GM20000 (cell line): ENCODE data around the gene LMOD1.
"Not testable (repeated sequence)": the region's sequence is repeated elsewhere in the genome, so short reads cannot be mapped to it uniquely, and the experiment has no call there.

ENCODE experiments used
- DNase-seq: peaks from one replicate; pipeline ENCODE4 v3.0.0; 2012; ENCODE audit warnings: low spot score
- TF ChIP-seq, protein P1 (sequence below): IDR thresholded peaks from 2 replicates; pipeline ENCODE4 v1.5.1; 2012; ENCODE audit warnings: mild to moderate bottlenecking, control low read depth; ENCODE audit errors: extremely low read depth, missing control alignments

LMOD1 gene

DNA sequence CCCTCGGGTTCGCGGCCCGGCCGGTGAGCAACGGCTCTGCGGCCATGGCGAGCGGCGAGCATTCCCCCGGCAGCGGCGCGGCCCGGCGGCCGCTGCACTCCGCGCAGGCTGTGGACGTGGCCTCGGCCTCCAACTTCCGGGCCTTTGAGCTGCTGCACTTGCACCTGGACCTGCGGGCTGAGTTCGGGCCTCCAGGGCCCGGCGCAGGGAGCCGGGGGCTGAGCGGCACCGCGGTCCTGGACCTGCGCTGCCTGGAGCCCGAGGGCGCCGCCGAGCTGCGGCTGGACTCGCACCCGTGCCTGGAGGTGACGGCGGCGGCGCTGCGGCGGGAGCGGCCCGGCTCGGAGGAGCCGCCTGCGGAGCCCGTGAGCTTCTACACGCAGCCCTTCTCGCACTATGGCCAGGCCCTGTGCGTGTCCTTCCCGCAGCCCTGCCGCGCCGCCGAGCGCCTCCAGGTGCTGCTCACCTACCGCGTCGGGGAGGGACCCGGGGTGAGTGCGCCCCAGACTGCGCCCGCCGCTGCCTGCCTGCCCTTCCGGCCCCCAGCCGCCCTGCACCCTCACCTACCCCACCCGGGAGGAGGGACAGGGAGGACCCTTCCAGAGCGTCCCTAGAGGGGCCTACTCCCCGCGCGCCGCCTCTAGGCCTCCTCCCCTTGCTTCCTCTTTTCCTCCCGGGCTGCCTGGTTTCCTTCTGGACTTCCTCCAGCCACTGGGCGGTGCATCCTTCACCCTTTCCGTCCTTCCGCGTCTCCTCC is 36.5 kb upstream of the LMOD1 start, which contains the start of gene RNPEP:
Gene RNPEP (plus strand): TSS at position 26 of the 757 bp plus-strand sequence. CDS start 19 bp downstream, at position 45.
- TF ChIP-seq, protein P1, sequence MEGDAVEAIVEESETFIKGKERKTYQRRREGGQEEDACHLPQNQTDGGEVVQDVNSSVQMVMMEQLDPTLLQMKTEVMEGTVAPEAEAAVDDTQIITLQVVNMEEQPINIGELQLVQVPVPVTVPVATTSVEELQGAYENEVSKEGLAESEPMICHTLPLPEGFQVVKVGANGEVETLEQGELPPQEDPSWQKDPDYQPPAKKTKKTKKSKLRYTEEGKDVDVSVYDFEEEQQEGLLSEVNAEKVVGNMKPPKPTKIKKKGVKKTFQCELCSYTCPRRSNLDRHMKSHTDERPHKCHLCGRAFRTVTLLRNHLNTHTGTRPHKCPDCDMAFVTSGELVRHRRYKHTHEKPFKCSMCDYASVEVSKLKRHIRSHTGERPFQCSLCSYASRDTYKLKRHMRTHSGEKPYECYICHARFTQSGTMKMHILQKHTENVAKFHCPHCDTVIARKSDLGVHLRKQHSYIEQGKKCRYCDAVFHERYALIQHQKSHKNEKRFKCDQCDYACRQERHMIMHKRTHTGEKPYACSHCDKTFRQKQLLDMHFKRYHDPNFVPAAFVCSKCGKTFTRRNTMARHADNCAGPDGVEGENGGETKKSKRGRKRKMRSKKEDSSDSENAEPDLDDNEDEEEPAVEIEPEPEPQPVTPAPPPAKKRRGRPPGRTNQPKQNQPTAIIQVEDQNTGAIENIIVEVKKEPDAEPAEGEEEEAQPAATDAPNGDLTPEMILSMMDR = no peak
- DNase-seq = peak; percentile 95

DNA sequence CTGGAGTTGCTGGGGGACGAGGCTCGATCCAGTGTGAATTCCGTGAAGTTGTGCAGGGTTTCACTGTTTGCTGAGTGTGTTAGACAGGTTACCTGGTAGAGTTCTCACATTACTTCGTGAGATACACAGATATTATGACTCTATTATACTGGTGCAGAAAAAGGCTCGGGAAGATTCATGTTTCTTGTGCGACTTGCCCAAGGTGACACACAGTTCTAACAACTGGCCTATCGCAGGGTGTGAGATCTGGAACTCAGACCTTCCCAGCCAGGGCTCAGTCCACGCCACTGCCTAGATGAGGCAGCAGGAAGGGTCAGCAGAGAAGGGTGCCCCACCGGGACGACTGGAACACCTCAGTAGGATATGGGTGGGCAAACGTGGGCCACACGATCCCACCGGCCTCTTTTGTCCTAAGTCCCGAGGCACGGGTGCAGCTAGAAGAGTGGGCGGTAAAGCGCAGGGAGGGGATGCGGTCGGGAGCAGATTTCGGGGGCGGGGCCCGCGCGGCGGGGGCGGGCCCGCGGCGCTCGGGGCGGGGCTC is 35.8 kb upstream of the LMOD1 start:
- TF ChIP-seq, protein P1 = no peak
- DNase-seq = peak; percentile 23

DNA sequence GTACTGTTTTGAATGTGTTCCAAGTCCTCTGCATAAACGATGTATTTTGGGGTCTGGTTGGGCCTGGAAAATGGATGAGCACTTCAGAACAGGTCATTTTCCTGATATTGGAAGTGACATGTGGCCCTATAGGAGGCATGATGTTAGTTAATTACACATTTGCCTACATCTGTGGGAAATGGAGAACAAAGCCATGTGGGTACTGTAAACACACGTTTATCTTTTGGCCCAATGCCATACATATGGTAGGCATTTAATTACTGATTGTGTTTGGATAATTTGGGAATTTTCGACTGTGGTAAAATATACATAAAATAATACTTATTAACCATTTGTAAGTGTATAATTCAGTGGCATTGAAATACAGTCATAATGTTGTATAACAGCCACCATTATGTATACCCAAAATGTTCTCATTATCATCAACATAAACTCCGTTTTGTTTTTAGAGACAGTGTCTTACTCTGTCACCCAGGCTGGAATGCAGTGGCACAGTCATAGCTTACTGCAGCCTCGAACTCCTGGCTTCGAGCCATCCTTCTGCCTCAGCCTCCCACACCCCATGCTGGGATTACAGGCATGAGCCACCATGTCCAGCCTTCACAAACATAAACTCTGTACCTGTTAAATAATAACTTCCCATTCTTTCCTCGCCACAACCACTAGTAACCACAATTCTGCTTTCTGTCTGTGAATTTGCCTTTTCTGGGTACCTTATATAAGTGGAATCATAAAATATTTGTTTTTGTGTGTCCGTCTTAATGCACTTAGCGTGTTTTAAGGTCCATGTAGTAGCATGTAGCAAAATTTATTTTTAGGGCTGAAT is 24.2 kb upstream of the LMOD1 start:
- TF ChIP-seq, protein P1 = no peak
- no peak for DNase-seq

DNA sequence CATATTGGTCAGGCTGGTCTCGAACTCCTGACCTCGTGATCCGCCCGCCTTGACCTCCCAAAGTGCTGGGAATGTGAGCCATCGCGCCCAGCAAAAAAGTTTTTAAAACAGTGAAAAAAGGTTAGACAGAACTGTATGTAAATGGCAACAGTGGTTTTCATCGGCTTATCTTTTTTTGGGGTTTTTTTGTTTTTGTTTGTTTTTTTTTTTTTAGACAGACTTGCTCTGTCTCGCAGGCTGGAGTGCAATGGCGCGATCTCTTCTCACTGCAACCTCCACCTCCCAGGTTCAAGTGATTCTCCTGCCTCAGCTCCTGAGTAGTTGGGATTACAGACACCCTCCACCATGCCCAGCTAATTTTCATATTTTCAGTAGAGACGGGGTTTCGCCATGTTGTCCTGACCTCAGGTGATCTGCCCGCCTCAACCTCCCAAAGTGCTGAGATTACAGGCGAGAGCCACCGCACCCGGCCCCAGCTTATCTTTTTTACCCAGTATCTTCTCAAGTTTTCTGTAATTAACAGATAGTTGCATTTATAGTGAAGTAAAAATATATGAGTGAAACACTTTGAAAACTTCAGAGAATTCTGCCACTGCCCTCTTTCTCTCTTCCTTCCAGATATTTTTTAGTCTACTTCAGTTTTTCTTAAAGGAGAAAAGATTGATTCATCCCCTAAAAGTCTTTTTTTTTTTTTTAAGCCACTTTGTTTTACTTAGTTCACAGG is 22.0 kb upstream of the LMOD1 start:
- no peak for DNase-seq
- TF ChIP-seq, protein P1 = no peak

DNA sequence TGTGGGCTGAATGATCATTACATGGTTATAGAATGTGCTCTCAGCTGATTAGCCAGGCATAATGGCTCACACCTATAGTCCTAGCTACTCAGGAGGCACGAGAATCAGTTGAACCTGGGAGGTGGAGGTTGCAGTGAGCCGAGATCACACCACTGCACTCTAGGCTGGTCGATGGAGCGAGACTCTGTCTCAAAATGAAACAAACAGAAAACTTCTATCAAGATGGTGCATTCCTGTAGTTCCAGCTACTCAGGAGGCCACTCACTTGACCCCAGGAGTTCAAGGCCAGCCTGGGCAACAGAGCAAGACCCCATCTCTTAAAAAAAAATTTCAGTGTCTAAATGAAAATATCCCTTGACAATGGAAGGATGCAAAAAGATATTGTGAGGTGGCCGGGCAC is 19.8 kb upstream of the LMOD1 start:
- TF ChIP-seq, protein P1 = no peak

DNA sequence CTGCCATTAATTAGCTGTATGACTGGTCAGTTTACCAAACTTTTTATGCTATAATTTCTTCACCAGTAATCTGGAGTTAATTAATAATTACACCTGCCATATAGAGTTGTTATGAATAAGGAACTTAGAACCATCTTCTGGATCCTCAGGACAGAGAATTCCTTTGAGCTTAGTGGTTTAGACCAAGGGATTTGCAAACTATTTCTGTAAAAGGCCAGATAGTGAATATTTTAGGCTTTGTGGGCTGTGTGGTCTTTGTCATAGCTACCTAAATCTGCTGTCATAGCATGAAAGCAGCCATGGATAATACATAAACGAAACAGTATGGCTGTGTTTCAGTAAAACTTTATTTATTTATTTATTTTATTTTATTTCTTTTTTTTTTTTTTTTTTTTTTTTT is 17.9 kb upstream of the LMOD1 start:
- DNase-seq = no peak
- TF ChIP-seq, protein P1 = no peak

More for the DNA sequence above, 19.8 kb upstream of the LMOD1 start:
- DNase-seq = no peak

DNA sequence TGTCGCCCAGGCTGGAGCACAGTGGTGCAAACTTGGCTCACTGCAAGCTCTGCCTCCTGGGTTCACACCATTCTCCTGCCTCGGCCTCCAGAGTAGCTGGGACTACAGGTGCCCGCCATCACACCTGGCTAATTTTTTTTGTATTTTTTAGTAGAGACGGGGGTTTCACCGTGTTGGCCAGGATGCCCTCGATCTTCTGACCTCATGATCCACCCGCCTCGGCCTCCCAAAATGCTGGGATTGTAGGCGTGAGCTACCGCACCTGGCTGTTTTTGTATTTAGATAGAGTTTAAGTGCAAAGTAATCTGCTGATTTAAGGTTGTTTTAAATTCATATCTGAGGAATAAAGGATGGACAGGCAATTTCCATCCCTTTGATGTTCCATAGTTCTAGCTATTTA is 16.0 kb upstream of the LMOD1 start:
- DNase-seq = not testable (repeated sequence)
